NCI-H524 treated with DMSO at 0.1 percent for 48 hours (cell line): Measurements from ENCODE around the gene NSMF.

ENCODE experiments used
- DNase-seq: peaks from one replicate; lab custom pipeline; 2025; lab: John Stamatoyannopoulos, UW

Gene NSMF

GRCh38 chr9:137459152-137459600, at the start of gene NSMF:
Gene NSMF, minus strand, starts transcription at chr9:137459334. Its CDS starts 232 bp downstream, at chr9:137459102.
- no peak for DNase-seq

GRCh38 chr9:137506702-137507171, 47.6 kb upstream of the NSMF start:
- DNase-seq = no peak

- no peak for DNase-seq
These were observed 47.1 kb upstream of the NSMF start for GRCh38 chr9:137506274-137506673.

- no peak for DNase-seq
These were observed 46.4 kb upstream of the NSMF start for GRCh38 chr9:137505421-137506140.

GRCh38 chr9:137504432-137504777, 45.3 kb upstream of the NSMF start:
- DNase-seq = no peak

GRCh38 chr9:137502008-137502911, 43.1 kb upstream of the NSMF start:
- no peak for DNase-seq

GRCh38 chr9:137501457-137501856, 42.3 kb upstream of the NSMF start:
- DNase-seq = no peak

GRCh38 chr9:137500666-137501397, 41.7 kb upstream of the NSMF start:
- DNase-seq = no peak

GRCh38 chr9:137499858-137500661, 40.9 kb upstream of the NSMF start:
- no peak for DNase-seq

- DNase-seq = no peak
These were observed 40.3 kb upstream of the NSMF start for GRCh38 chr9:137499416-137499815.

- no peak for DNase-seq
These were observed 39.6 kb upstream of the NSMF start for GRCh38 chr9:137498720-137499150.

- no peak for DNase-seq
These were observed 39.0 kb upstream of the NSMF start for GRCh38 chr9:137497921-137498719.

- no peak for DNase-seq
These were observed 37.7 kb upstream of the NSMF start for GRCh38 chr9:137496601-137497375.

- DNase-seq = no peak
These were observed 35.6 kb upstream of the NSMF start for GRCh38 chr9:137494550-137495351.

- no peak for DNase-seq
These were observed 35.0 kb upstream of the NSMF start for GRCh38 chr9:137494104-137494544.

- DNase-seq = no peak
These were observed 34.4 kb upstream of the NSMF start for GRCh38 chr9:137493364-137494103.

GRCh38 chr9:137492464-137493363, 33.6 kb upstream of the NSMF start:
- no peak for DNase-seq
